CD4-positive, alpha-beta T cell treated with Interleukin-4 for 1 hour (primary cell): ENCODE results near the gene SLCO1A2.
"Not testable (repeated sequence)": the region's sequence is repeated elsewhere in the genome, so short reads cannot be mapped to it uniquely, and the experiment has no call there.

Experiments
- DNase-seq, 2 donors: peaks; one replicate each; pipeline ENCODE4 v3.0.0-alpha.2; 2020 to 2022

Gene SLCO1A2

GRCh38 chr12:21334771-21335325 lies at the start of gene SLCO1A2:
TSS of gene SLCO1A2 (minus strand) at chr12:21334917. CDS start at chr12:21334647, 270 bp downstream.
- DNase-seq: no peak

DNA sequence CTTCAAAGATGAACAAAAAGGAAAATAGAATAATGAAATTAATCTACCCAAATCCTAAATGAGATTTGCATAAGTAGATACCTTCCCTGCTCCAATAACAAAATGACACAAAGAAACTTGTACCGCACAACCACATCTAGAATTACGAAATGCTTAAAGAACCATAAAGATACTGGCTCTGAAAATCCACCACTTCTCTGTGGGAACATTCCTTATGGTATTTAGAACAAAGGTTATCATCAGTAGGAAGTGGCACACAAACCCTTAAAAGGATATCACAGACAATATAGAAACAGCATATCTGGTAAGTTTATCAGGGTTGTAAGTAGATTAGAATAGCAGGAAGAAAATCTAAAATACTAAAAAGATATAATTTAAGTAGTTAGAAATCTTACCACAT lies 49.5 kb upstream of the SLCO1A2 start:
- DNase-seq: no peak

GRCh38 chr12:21381320-21381719 lies 46.6 kb upstream of the SLCO1A2 start:
- not testable (repeated sequence) for DNase-seq

DNA sequence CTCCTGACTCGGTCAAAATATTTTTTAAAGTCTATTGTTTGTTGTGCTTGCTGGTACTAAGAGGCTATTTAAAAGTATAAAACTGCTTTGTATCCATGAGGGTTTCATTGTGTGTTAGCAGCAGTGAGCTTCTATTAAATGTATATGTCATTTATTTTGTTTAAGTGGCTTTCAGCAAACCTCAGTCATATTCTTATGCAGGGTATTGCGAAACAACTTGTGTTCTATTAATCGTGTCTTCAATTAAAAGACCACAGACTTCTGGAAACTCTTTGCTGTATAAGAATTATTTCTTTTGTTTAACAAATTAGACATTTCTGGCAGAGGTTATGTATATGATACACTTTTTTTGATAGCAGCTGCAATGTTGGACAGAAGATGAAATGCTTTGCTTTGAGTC lies 44.5 kb upstream of the SLCO1A2 start:
- DNase-seq: no peak

GRCh38 chr12:21372602-21373001 lies 37.9 kb upstream of the SLCO1A2 start, which contains the start of gene IAPP:
TSS of gene IAPP (plus strand) at chr12:21372902. CDS start at chr12:21373352, 450 bp downstream.
- DNase-seq: no peak

DNA sequence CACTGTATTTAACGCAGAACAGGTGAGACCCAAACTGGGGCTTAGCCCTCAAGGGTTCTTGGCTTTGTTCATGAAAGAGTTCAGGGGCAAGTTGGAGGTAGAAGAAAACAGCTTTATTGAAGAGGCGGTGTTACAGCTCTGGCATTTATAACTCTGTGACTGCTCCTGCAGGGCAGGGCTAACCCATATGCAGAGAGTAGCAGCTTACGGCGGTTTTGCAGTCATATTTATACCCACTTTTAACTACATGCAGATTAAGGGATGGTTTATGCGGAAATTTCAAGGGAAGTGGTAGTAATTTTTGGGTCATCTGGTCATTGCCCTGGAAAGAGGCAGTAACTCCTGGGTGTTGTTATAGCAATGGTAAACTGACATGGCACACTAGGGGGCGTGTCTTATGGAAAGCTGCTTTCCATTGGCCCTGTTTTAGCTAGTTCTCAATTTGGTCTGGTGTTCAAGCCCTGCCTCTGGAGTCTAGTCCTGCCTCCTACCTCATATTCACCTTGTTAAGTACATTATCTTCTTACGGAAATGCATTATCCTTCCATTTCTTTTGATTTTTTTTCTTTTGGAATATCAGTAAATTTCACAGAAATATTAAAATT lies 36.2 kb upstream of the SLCO1A2 start:
- no peak for DNase-seq

GRCh38 chr12:21369141-21369980 lies 34.6 kb upstream of the SLCO1A2 start:
- no peak for DNase-seq

DNA sequence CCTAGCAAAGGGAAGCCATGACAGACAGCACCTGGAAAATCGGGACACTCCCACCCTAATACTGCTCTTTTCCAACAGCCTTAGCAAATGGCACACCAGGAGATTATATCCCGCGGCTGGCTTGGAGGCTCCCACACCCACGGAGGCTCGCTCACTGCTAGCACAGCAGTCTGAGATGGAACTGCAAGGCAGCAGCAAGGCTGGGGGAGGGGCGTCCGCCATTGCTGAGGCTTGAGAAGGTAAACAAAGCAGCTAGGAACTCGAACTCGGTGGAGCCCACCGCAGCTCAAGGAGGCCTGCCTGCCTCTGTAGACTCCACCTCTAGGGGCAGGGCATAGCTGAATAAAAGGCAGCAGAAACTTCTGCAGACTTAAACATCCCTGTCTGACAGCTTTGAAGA lies 25.9 kb upstream of the SLCO1A2 start:
- DNase-seq: not testable (repeated sequence)

GRCh38 chr12:21354641-21355040 lies 19.9 kb upstream of the SLCO1A2 start:
- DNase-seq: no peak

DNA sequence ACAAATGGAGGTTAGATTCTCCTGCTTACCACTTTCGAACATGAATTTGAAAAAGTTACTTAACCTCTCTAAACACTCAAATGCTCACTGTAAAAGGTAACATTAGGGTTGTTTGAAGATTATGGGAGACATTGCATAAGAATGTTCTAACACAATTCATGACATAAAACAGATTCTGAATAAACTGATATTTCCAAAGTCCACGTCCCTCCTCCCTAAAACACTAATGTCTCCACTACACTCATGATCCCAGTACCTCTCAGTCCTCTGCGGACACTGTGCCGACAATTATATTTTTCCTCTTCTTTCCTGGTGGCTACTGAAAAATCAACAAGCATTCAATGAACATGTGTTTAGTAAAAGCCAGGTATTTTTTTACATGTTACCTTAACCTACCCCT lies 19.2 kb upstream of the SLCO1A2 start:
- no peak for DNase-seq

- no peak for DNase-seq
Measured at GRCh38 chr12:21353487-21353886, 18.8 kb upstream of the SLCO1A2 start.

DNA sequence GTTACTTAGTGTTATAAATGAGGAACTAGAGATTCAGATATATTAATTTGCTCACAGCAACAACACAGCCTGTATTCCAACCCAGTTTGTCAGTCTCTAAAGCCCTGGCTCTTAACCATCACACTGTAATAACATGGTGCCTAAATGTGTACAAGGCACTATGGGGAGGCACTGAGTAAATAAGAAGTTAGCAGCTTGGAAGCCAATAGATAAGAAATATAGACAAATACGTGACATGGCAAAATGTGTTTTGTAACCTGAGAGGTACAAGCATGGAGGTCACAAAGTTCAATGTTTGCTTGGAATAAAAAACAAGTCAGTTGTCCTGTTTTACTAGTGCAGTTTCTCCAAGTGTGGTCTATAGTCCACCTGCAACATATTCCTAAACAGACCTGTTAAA lies 16.3 kb upstream of the SLCO1A2 start:
- no peak for DNase-seq

DNA sequence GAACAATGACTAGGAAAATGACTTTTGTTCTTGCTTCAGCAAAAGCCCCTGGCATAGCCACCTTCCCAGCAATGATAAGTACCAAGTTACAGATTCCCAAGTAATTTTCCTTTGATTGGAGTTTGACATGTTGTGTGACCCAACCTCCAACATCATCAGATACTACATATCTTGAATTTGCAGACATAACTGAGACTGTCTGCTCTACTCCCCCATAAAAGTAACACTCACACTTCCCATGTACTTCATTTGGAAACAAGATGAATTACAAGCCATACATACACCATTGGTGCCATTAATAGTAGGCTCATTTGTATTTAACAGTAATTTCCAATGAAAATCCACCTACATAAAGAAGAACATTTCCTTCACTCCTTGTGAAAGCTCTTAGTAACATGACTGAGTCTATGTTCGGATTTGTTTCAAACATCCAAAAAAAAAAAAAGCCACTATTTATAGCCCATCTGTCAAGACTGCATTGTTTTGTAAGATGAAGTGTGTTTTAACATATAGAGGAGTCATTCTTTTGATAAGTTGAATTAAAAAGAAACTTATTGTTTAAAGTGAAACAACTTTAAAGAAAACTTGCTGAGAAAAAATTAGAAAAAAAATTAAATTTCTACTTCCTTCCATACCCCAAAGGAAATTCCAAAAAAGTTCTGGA lies 12.0 kb upstream of the SLCO1A2 start:
- no peak for DNase-seq

DNA sequence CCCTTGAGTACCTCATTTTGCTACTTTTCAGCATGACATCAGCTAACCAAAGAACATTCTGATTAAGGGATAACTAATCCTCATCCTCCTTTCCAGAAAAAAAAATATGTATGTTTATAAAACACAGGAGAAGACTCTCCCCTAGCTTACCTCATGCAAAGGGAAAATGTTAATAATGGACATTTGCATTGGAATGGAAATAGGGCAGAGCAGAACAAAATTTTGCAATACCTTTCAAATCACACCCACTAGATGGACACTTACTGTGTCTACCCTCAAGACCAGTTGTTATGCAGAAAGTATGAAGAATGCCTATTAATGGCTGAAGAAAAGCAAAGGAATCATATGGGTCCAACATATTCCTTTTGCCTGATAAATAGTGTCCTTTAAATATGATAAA lies 8.9 kb upstream of the SLCO1A2 start:
- DNase-seq: no peak

GRCh38 chr12:21341769-21342168 lies 7.1 kb upstream of the SLCO1A2 start:
- no peak for DNase-seq

DNA sequence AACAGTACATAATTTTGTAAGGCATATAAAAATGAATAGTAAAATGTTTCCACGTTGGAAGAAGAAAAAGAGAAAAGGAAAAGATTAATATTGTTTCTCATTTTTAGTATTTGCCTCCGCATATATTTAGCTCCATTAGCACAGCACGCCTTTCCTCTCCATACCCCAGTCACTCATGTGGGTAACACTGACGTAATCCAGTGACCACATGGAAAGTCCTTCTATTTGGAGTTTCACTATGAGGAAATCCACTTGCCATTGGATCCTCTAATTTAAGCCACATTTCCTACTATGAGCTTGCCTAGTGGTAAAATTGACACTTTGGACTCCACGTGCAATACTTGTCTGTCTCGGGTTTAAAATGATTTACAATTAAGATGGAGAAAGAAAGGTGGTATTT lies 5.7 kb upstream of the SLCO1A2 start:
- no peak for DNase-seq

DNA sequence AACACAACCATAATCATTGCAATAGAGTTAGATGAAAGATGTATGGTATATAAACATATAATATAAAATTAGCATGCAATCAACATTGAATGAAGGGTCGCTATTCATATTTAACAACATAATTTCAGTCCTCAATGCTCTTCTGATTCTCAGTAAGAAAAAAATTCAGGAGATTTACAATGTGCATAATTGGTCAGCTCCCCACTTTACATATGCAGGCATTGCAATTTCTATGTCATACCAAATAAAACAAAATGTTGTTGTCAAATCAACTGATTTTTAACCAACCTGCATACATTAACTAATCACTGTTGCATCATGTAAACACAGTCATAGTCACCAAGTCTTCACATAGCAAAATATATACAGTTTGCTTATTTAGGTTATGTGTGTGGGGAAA lies 5.2 kb upstream of the SLCO1A2 start:
- DNase-seq: no peak

DNA sequence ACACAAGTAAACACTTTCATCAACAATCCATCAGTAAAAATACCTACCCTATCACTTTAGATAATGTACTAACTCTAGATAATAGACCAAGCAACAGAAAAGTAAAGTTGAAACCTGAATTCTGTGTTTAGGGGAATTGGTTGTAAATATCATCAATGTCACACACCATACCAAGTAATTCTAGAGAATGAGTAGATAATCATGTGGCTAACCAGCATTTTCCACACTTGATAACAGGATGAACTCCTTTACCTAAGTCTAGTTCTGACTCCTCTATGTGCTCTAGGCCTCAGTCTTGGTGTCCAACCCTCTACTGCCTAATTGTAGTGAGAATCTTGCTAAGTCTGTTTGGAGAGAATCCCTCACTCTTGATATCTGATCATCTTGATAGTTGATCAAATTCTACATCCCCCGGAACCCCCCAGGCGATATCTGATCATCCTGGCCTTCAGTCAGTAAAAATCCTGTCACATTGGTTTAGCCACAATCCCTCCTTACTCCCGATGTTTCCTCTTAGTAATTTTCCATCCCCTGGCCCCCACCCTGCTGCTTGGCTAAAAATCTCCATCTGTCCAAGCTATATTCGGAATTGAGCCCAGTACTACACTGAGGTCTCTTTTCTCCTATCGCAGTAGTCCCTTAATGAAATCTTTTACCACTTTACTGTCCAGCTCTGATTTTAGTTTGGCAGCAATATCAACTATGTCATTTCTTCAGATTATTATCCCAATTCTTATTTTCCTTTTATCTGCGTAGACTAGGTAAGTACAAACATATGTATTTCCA lies 3.4 kb upstream of the SLCO1A2 start:
- no peak for DNase-seq

DNA sequence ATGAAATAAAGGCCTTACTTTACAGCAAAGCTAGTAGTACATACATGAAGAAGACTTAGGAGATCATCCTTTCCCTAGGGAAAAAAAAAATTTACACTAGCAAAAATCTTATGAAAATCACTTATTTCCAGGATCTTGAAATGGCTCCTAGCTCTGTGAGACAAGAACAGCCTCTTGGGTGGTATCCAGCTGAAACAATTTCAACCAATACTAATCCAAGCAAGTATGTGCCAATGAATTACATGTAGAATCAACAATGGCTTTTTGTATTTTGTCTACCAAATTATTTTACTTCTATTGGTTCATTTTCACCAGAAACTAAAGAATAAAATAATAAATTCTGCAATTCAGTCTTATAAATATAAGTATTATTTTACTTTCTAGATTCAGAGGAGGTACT lies 2.7 kb upstream of the SLCO1A2 start:
- no peak for DNase-seq

DNA sequence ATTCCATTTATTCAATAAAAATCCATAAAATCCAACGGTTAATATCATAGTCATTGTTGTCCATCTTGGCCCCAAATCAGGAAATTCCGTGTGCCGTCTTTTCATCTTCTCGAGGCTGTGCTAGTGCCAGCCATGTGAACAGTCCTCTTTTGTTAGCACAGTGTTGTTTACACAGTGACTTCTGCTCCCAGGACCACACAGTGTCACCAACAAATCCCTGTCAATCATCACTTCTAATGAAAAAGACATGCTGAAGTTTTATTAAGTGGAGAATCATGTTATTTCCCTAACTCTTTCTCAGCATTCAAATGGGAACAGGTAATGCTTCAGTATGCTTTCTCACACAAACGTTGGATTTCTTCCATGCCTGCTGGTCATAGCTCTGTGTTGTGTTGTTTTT lies 1.9 kb upstream of the SLCO1A2 start:
- DNase-seq: no peak

DNA sequence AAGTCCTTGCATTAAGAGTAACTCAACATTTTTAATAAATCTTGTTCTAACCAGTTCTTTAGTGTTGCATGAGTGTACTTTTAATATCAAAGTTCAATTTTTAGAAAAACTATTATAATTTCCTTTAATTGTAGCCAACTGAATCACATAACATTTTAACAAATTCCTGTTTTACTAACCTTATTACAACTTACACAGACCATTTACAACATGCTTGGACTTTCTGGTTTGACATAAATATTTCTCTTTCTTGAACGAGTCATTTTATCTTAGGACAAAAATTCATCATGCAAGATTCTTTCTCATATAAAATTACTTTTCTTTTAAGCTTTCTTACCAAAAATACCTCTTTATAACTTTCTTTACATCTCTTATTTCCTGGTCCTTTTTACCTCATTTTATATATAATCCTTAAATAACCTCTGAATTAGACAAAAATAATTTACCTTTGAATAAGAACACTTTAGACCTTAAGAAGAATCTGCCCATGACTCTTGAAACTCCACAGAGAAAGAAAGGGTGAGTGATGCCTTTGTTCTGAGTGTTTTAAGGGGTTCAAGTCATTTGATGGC lies 3.9 kb downstream of the SLCO1A2 start:
- no peak for DNase-seq

GRCh38 chr12:21328578-21328977 lies 6.1 kb downstream of the SLCO1A2 start:
- no peak for DNase-seq
